OCI-LY7 (cell line): Measurements from ENCODE around the gene SBF2. TPM values are rescaled to one million over a fixed set of nuclear protein-coding genes. Genes with fewer than 3 reads are reported as not detected.

Source experiments
- BruUV-seq: library from RNA; stranded (reverse); fragments of 400-500 nt; replicated peaks from 2 replicates; lab custom pipeline; 2021; lab: Mats Ljungman, UMichigan
- CTCF ChIA-PET: fragments of 300-600 bp; sonication (Branson Sonifier 250); formaldehyde crosslinking; loops from one replicate; lab custom pipeline; 2022; ENCODE audit warnings: antibody characterized with exemption; ENCODE audit not compliant: unreplicated experiment; lab: Charles Lee
- POLR2A ChIA-PET: fragments of 300-600 bp; sonication (Branson Sonifier 250); formaldehyde crosslinking; loops from one replicate; lab custom pipeline; 2022; ENCODE audit warnings: antibody characterized with exemption; lab: Charles Lee
- DNase-seq: peaks from one replicate; pipeline ENCODE4 v3.0.0-alpha.2; 2015; ENCODE audit warnings: low spot score
- H2AFZ ChIP-seq: fragments of 200-600 bp; sonication (generic), shearing (Covaris generic); 2 replicates; pipeline ENCODE4 v1.6.1; 2014; ENCODE audit warnings: mild to moderate bottlenecking, antibody characterized with exemption, low read length, moderate library complexity
- H3K27ac ChIP-seq: fragments of 200-600 bp; sonication (generic); 2 replicates; pipeline ENCODE4 v1.5.1; 2014; ENCODE audit warnings: mixed run types, low read depth, mild to moderate bottlenecking, moderate library complexity, low read length, inconsistent platforms; ENCODE audit not compliant: poor library complexity, severe bottlenecking
- H3K36me3 ChIP-seq: fragments of 200-600 bp; sonication (generic); 2 replicates; pipeline ENCODE4 v1.6.1; 2014; ENCODE audit warnings: mild to moderate bottlenecking, antibody characterized with exemption, low read length, moderate library complexity, mixed read lengths; ENCODE audit not compliant: insufficient read depth
- H3K4me1 ChIP-seq: fragments of 200-600 bp; sonication (generic); 2 replicates; pipeline ENCODE4 v1.5.1; 2014; ENCODE audit warnings: mild to moderate bottlenecking, low read length; ENCODE audit not compliant: insufficient read depth, poor library complexity, severe bottlenecking
- H3K4me2 ChIP-seq: fragments of 200-600 bp; sonication (generic); 2 replicates; pipeline ENCODE4 v1.6.1; 2014; ENCODE audit warnings: mild to moderate bottlenecking, low read length
- H3K4me3 ChIP-seq: fragments of 200-600 bp; sonication (generic); 2 replicates; pipeline ENCODE4 v1.5.1; 2014; ENCODE audit warnings: mild to moderate bottlenecking, low read depth, low read length; ENCODE audit not compliant: poor library complexity, severe bottlenecking
- H3K79me2 ChIP-seq: fragments of 200-600 bp; sonication (generic); 2 replicates; pipeline ENCODE4 v1.6.1; 2016; ENCODE audit warnings: low read depth, mild to moderate bottlenecking, low read length, moderate library complexity, mixed read lengths; ENCODE audit not compliant: insufficient read depth
- H3K9me2 ChIP-seq: fragments of 200-600 bp; sonication (generic); 2 replicates; pipeline ENCODE4 v1.6.1; 2016; ENCODE audit warnings: mild to moderate bottlenecking, low read length, mixed read lengths; ENCODE audit not compliant: insufficient read depth
- H3K9me3 ChIP-seq: fragments of 200-600 bp; sonication (generic); 2 replicates; pipeline ENCODE4 v1.6.1; 2014; ENCODE audit warnings: mild to moderate bottlenecking, mixed run types, low read length, mixed read lengths
- H4K20me1 ChIP-seq: fragments of 200-600 bp; sonication (generic); 2 replicates; pipeline ENCODE4 v1.6.1; 2014; ENCODE audit warnings: mild to moderate bottlenecking, antibody characterized with exemption, low read length, moderate library complexity, mixed read lengths; ENCODE audit not compliant: insufficient read depth
- CTCF ChIP-seq: fragments of 200-600 bp; sonication (generic); conservative IDR thresholded peaks from 2 replicates; pipeline ENCODE4 v1.5.1; 2014; ENCODE audit warnings: mild to moderate bottlenecking, antibody characterized with exemption, low read length, moderate library complexity, mixed read lengths
- EZH2phosphoT487 ChIP-seq: fragments of 200-600 bp; sonication (generic); IDR thresholded peaks from 2 replicates; pipeline ENCODE4 v1.6.1; 2018; ENCODE audit warnings: low read depth, borderline replicate concordance, mild to moderate bottlenecking, mixed run types, antibody characterized with exemption, low read length, moderate library complexity, mixed read lengths
- intact Hi-C: fragments of 100-400 bp; cut with micrococcal nuclease; formaldehyde crosslinking; loops from one replicate; pipeline ENCODE4 v1.10.0; 2022; ENCODE audit not compliant: unreplicated experiment
- total RNA-seq, 2 experiments: library from RNA; depleted of rRNA in 1 of 2; stranded (reverse); fragments of >200 nt in 1 of 2; shearing (Covaris generic) in 1 of 2; gene quantifications; 2 replicates each; pipeline ENCODE4 v1.2.3, GENCODE V29; 2014 to 2022

The SBF2 gene
- total RNA-seq, 2 experiments from 2014 or later = 12.9 to 14.3 TPM

- H3K36me3 ChIP-seq = no peaks in the 10 kb centered on the region
- ChIA-PET CTCF (interaction anchor here (1.4 to 1.5 kb wide), 2 partner anchors 10 to 117 kb away, joined by 3 read pairs; no protein-coding TSS in a partner anchor), POLR2A (interaction anchor here (0.5 to 1.4 kb wide), 5 partner anchors 81 to 1734 kb away, joined by 3 to 6 read pairs (median 3); no protein-coding TSS in a partner anchor)
- H3K9me2 ChIP-seq = no peaks in the 10 kb centered on the region
- no peaks in the 10 kb centered on the region for H3K79me2 ChIP-seq
- TF ChIP-seq CTCF = no peak
- TF ChIP-seq EZH2phosphoT487 = no peak
- H4K20me1 ChIP-seq = no peaks in the 10 kb centered on the region
- no peak overlapping the region for H3K27ac ChIP-seq
- H3K4me3 ChIP-seq = no peak overlapping the region
- intact Hi-C loops = loop anchor here (5.0 kb wide), 1 partner anchor 247 kb away; no protein-coding TSS in a partner anchor
- no peak overlapping the region for H3K4me2 ChIP-seq
- H3K4me1 ChIP-seq = peaks cover 26% of the 10 kb centered on the region
- H3K9me3 ChIP-seq = no peaks in the 10 kb centered on the region
- BruUV-seq = no TSS peak
- H2AFZ ChIP-seq = no peak overlapping the region
- no peak for DNase-seq
These were observed 30.5 kb upstream of the SBF2 start for GRCh38 chr11:10324474-10324873.

- no peaks in the 10 kb centered on the region for H3K9me3 ChIP-seq
- CTCF ChIA-PET = interaction anchor here (0.5 kb wide), 1 partner anchor 193 kb away, joined by 3 read pairs; no protein-coding TSS in a partner anchor
- H3K9me2 ChIP-seq = no peaks in the 10 kb centered on the region
- peaks cover 33% of the 10 kb centered on the region for H3K4me1 ChIP-seq
- TF ChIP-seq CTCF (no peak), EZH2phosphoT487 (no peak)
- H3K4me3 ChIP-seq = no peak overlapping the region
- no peak overlapping the region for H3K4me2 ChIP-seq
- H3K79me2 ChIP-seq = no peaks in the 10 kb centered on the region
- POLR2A ChIA-PET = interaction anchor here (0.6 to 0.7 kb wide), 4 partner anchors 14 to 509 kb away, joined by 3 to 6 read pairs (median 4); no protein-coding TSS in a partner anchor
- H2AFZ ChIP-seq = no peak overlapping the region
- H4K20me1 ChIP-seq = no peaks in the 10 kb centered on the region
- intact Hi-C loops = loop anchor here (1.0 to 5.0 kb wide), 2 partner anchors 115 to 246 kb away; no protein-coding TSS in a partner anchor
- BruUV-seq = no TSS peak
- no peaks in the 10 kb centered on the region for H3K36me3 ChIP-seq
- no peak for DNase-seq
- no peak overlapping the region for H3K27ac ChIP-seq
These were observed 29.8 kb upstream of the SBF2 start for GRCh38 chr11:10323793-10324170.
